Endothelial cell of umbilical vein (primary cell): ENCODE data around the gene KCNV2. TPM values are rescaled to one million over a fixed set of nuclear protein-coding genes. Genes with fewer than 3 reads are reported as not detected.

Source experiments
- BruUV-seq: library from RNA; stranded (reverse); fragments of 400-500 nt; replicated peaks from 2 replicates; lab custom pipeline; 2021; lab: Mats Ljungman, UMichigan
- CTCF ChIA-PET: fragments of 300-600, 350-600 bp; sonication (Branson Sonifier 250); formaldehyde crosslinking; loops from one replicate; lab custom pipeline; 2021; ENCODE audit warnings: antibody characterized with exemption, inconsistent platforms; lab: Charles Lee
- POLR2A ChIA-PET: fragments of 300-600, 350-600 bp; sonication (Branson Sonifier 250); formaldehyde crosslinking; loops from one replicate; lab custom pipeline; 2021; ENCODE audit warnings: antibody characterized with exemption, inconsistent platforms; lab: Charles Lee
- DNase-seq: peaks from one replicate; pipeline ENCODE4 v3.0.0-alpha.2; 2011; ENCODE audit warnings: low read depth, low spot score
- FAIRE-seq: peaks from 2 replicates; lab custom pipeline; 2011; peaks lifted over from hg19 to GRCh38; lab: Jason Lieb, UNC
- H2AFZ ChIP-seq: 2 replicates; pipeline ENCODE4 v1.6.0; 2012; ENCODE audit warnings: low read depth, low read length, control low read depth, inconsistent platforms
- H3K27ac ChIP-seq: 2 replicates; pipeline ENCODE4 v1.5.1; 2011; ENCODE audit warnings: low read depth, mild to moderate bottlenecking, control low read depth, low read length, moderate library complexity; ENCODE audit not compliant: insufficient read depth
- H3K27me3 ChIP-seq, 2 experiments: 2 replicates each; pipeline versions ENCODE4 v1.6.0 to v1.6.1; 2011; ENCODE audit warnings: low read length in 2 of 2, mixed read lengths in 1 of 2; ENCODE audit not compliant: control insufficient read depth in 2 of 2, insufficient read depth in 2 of 2
- H3K36me3 ChIP-seq, 2 experiments: 2 replicates in 1 of 2; 3 replicates in 1 of 2; pipeline ENCODE4 v1.5.1; 2011; ENCODE audit warnings: low read length in 2 of 2, mild to moderate bottlenecking in 1 of 2, moderate library complexity in 1 of 2; ENCODE audit not compliant: control insufficient read depth in 2 of 2, insufficient read depth in 2 of 2; ENCODE audit errors: extremely low read depth in 1 of 2
- H3K4me1 ChIP-seq: 3 replicates; pipeline ENCODE4 v1.5.1; 2011; ENCODE audit warnings: mild to moderate bottlenecking, low read length; ENCODE audit not compliant: control insufficient read depth, insufficient read depth; ENCODE audit errors: extremely low read depth
- H3K4me2 ChIP-seq: 2 replicates; pipeline ENCODE4 v1.6.1; 2011; ENCODE audit warnings: low read length, control low read depth, mixed read lengths; ENCODE audit not compliant: insufficient read depth
- H3K4me3 ChIP-seq, 3 experiments: fragments of 200-600 bp in 1 of 3; sonication (generic), shearing (Covaris generic) in 1 of 3; replicated peaks in 1 of 3; 2 replicates each; pipeline ENCODE4 v1.5.1; 2011 to 2016; ENCODE audit warnings: control low read depth in 3 of 3, low read length in 3 of 3, mild to moderate bottlenecking in 2 of 3, inconsistent platforms in 1 of 3, low read depth in 1 of 3, moderate library complexity in 1 of 3; ENCODE audit not compliant: insufficient read depth in 1 of 3
- H3K79me2 ChIP-seq: 2 replicates; pipeline ENCODE4 v1.6.0; 2012; ENCODE audit warnings: low read length, inconsistent platforms; ENCODE audit not compliant: control insufficient read depth, insufficient read depth
- H3K9ac ChIP-seq: replicated peaks from 2 replicates; pipeline ENCODE3; 2011; ENCODE audit warnings: low read length, control low read depth; ENCODE audit not compliant: insufficient read depth; ENCODE audit errors: extremely low read depth
- H3K9me1 ChIP-seq: replicated peaks from 3 replicates; pipeline ENCODE4 v1.6.0; 2011; ENCODE audit warnings: mild to moderate bottlenecking, low read length; ENCODE audit not compliant: control insufficient read depth, insufficient read depth; ENCODE audit errors: extremely low read depth
- H3K9me3 ChIP-seq: replicated peaks from 2 replicates; pipeline ENCODE4 v1.5.1; 2012; ENCODE audit warnings: low read length, inconsistent platforms; ENCODE audit not compliant: control insufficient read depth, insufficient read depth
- H4K20me1 ChIP-seq: replicated peaks from 2 replicates; pipeline ENCODE3; 2011; ENCODE audit warnings: mild to moderate bottlenecking, low read length; ENCODE audit not compliant: control insufficient read depth, insufficient read depth; ENCODE audit errors: extremely low read depth
- CTCF ChIP-seq, 2 donors: IDR thresholded peaks; 1 replicate in 1 of 2; 2 replicates in 1 of 2; pipeline ENCODE4 v1.5.1; 2011; ENCODE audit warnings: low read length in 2 of 2, mild to moderate bottlenecking in 2 of 2, moderate library complexity in 2 of 2, control low read depth in 1 of 2, inconsistent platforms in 1 of 2, low read depth in 1 of 2; ENCODE audit not compliant: insufficient read depth in 1 of 2; ENCODE audit errors: extremely low read depth in 1 of 2
- EZH2 ChIP-seq: IDR thresholded peaks from 2 replicates; pipeline ENCODE4 v1.6.1; 2012; ENCODE audit warnings: borderline replicate concordance, low read depth, mild to moderate bottlenecking, moderate library complexity, low read length, inconsistent platforms; ENCODE audit not compliant: severe bottlenecking
- FOS ChIP-seq: IDR thresholded peaks from 2 replicates; pipeline ENCODE4 v1.6.1; 2011; ENCODE audit warnings: mild to moderate bottlenecking, low read length, moderate library complexity, borderline replicate concordance; ENCODE audit not compliant: insufficient read depth
- GATA2 ChIP-seq: IDR thresholded peaks from 2 replicates; pipeline ENCODE4 v1.7.0; 2011; ENCODE audit warnings: low read depth, mild to moderate bottlenecking, moderate library complexity, mixed read lengths, low read length; ENCODE audit not compliant: insufficient read length, insufficient read depth
- JUN ChIP-seq: IDR thresholded peaks from 2 replicates; pipeline ENCODE4 v1.6.1; 2011; ENCODE audit warnings: borderline replicate concordance, low read depth; ENCODE audit not compliant: insufficient read length, insufficient read depth
- MAX ChIP-seq: IDR thresholded peaks from 2 replicates; pipeline ENCODE4 v1.6.1; 2011; ENCODE audit not compliant: insufficient read depth, insufficient read length
- POLR2AphosphoS5 ChIP-seq: IDR thresholded peaks from 2 replicates; pipeline ENCODE4 v1.6.1; 2012; ENCODE audit warnings: low read depth, mild to moderate bottlenecking, control low read depth, low read length, moderate library complexity; ENCODE audit not compliant: insufficient read depth
- dilution Hi-C: fragments of 300-500 bp; cut with MboI; formaldehyde crosslinking; loops from one replicate; pipeline ENCODE4 v1.15.0; 2019; ENCODE audit warnings: low sequenced_read_pairs; ENCODE audit not compliant: extremely low pct_ligation_motif_present
- intact Hi-C: fragments of 100-400 bp; cut with micrococcal nuclease; formaldehyde crosslinking; loops from one replicate; pipeline ENCODE4 v1.10.0; 2022
- polyA plus RNA-seq, 4 experiments: library from polyadenylated mRNA; depleted of rRNA in 3 of 4; stranded (reverse) in 3 of 4; unstranded in 1 of 4; fragments of >200 nt; gene quantifications; 2 replicates each; pipeline versions ENCODE4 v1.2.1 to v1.2.3, GENCODE V29; 2011 to 2012; ENCODE audit warnings: missing spikeins in 1 of 4
- total RNA-seq: library from RNA; stranded (reverse); gene quantifications from 2 replicates; pipeline ENCODE4 v1.2.3, GENCODE V29; 2021

KCNV2 gene
- total and polyA plus RNA-seq, 2 donors (not counting 3 experiments of a cell fraction or from before 2014, with no cell fraction given), result not detected

GRCh38 chr9:2718698-2719033, 1.4 kb downstream of the KCNV2 start:
- BruUV-seq, result no TSS peak
- no peak overlapping the region for H3K9ac ChIP-seq
- ChIA-PET POLR2A (no interaction called here), CTCF (interaction anchor here (3.1 kb wide), 1 partner anchor 9 kb away, joined by 14 read pairs; no protein-coding TSS in a partner anchor)
- no peak overlapping the region for H3K4me2 ChIP-seq
- H3K36me3 ChIP-seq, result no peaks in the 10 kb centered on the region
- FAIRE-seq (no peak), DNase-seq (no peak)
- dilution Hi-C loops (no loop called here), intact Hi-C loops (no loop called here)
- H2AFZ ChIP-seq, result no peak overlapping the region
- H3K4me3 ChIP-seq, result no peak overlapping the region
- H3K79me2 ChIP-seq, result no peaks in the 10 kb centered on the region
- H4K20me1 ChIP-seq, result no peaks in the 10 kb centered on the region
- H3K9me1 ChIP-seq, result no peaks in the 10 kb centered on the region
- TF ChIP-seq MAX (no peak), GATA2 (no peak), FOS (no peak)
- no peak overlapping the region for H3K27ac ChIP-seq
- H3K27me3 ChIP-seq, result no peaks in the 10 kb centered on the region
- H3K4me1 ChIP-seq, result no peaks in the 10 kb centered on the region
- H3K9me3 ChIP-seq, result no peaks in the 10 kb centered on the region

GRCh38 chr9:2720179-2720654, 2.9 kb downstream of the KCNV2 start:
- Histone ChIP-seq H3K27ac (no peak overlapping the region), H4K20me1 (no peaks in the 10 kb centered on the region), H3K27me3 (no peaks in the 10 kb centered on the region), H2AFZ (no peak overlapping the region), H3K79me2 (no peaks in the 10 kb centered on the region), H3K36me3 (no peaks in the 10 kb centered on the region), H3K4me2 (no peak overlapping the region), H3K9me3 (no peaks in the 10 kb centered on the region), H3K4me3 (no peak overlapping the region), H3K9ac (no peak overlapping the region), H3K4me1 (no peaks in the 10 kb centered on the region), H3K9me1 (no peaks in the 10 kb centered on the region)
- dilution Hi-C loops, result no loop called here
- no peak for TF ChIP-seq POLR2AphosphoS5
- no peak for TF ChIP-seq GATA2
- no peak for TF ChIP-seq JUN
- no peak for TF ChIP-seq MAX
- no peak for TF ChIP-seq EZH2
- TF ChIP-seq CTCF (IDR thresholded peaks at IDR 0.05; ENCODE audit: extremely low read depth in 1 of 2, insufficient read depth in 1 of 2, low read depth in 1 of 2, low read length in 2 of 2), result no peak
- FAIRE-seq, result no peak
- POLR2A ChIA-PET, result no interaction called here
- CTCF ChIA-PET, result interaction anchor here (1.6 kb wide), 1 partner anchor 71 kb away, joined by 4 read pairs; no protein-coding TSS in a partner anchor
- intact Hi-C loops, result no loop called here
- BruUV-seq, result no TSS peak
- no peak for DNase-seq
